ENCODE results near the gene TMEM223. TPM values are rescaled to one million over a fixed set of nuclear protein-coding genes. Genes with fewer than 3 reads are reported as not detected.

Gene TMEM223
- total and polyA plus RNA-seq, 9 of the 15 experiments (the other 6 are each of a cell fraction or from before 2014, with no cell fraction given): 5.9 to 34.5 (median 19.6) TPM

DNA sequence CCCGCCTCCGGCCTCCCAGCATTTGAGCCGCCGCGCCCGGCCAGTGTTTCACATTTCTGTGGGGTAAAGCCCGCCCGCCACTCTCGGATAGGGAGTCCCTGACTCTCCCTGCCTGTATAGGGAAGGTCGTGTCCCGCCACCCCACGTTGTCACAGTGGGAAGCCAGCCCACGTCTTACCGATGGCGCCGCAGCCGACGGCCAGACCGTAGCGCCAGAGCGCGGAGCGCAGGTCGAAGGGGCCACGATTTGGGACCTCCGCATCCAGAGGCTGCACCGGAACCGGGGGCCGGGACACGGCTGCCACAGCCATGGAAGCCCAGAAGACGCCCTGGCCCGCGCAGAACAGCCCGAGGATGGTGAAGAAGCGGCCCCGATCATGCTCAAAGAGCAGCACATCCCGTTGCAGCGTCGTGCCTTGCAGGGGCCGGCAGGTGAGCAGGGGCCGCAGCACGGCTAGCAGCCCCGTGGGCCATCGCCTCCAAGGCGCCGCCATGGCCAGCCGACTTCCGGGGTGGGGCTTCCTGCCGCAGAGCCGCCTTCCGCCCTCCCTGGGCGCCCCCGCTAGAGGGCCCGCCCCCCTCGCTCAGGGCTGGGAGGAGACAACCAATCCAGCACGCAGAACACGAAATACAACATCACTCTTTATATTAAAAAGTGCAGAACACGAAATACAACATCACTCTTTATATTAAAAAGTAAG is at the start of gene TMEM223 (continued):
- peak; percentile 83 for TF ChIP-seq ZFX (CRISPR knock-in tag; IDR thresholded peaks at IDR 0.05)
- 0 out of 2 replicates have a peak, but pooled peaks have one; percentile 31 for TF ChIP-seq THRAP3 (IDR thresholded peaks at IDR 0.05; ENCODE audit: borderline replicate concordance)
- TF ChIP-seq, protein P1, sequence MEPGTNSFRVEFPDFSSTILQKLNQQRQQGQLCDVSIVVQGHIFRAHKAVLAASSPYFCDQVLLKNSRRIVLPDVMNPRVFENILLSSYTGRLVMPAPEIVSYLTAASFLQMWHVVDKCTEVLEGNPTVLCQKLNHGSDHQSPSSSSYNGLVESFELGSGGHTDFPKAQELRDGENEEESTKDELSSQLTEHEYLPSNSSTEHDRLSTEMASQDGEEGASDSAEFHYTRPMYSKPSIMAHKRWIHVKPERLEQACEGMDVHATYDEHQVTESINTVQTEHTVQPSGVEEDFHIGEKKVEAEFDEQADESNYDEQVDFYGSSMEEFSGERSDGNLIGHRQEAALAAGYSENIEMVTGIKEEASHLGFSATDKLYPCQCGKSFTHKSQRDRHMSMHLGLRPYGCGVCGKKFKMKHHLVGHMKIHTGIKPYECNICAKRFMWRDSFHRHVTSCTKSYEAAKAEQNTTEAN (CRISPR knock-in tag; IDR thresholded peaks at IDR 0.05): no peak
- TF ChIP-seq SRF (CRISPR knock-in tag; IDR thresholded peaks at IDR 0.05): peak in 1 of 2 experiments; percentile 61; a peak in 1 of 4 replicates
- TF ChIP-seq, protein P2, sequence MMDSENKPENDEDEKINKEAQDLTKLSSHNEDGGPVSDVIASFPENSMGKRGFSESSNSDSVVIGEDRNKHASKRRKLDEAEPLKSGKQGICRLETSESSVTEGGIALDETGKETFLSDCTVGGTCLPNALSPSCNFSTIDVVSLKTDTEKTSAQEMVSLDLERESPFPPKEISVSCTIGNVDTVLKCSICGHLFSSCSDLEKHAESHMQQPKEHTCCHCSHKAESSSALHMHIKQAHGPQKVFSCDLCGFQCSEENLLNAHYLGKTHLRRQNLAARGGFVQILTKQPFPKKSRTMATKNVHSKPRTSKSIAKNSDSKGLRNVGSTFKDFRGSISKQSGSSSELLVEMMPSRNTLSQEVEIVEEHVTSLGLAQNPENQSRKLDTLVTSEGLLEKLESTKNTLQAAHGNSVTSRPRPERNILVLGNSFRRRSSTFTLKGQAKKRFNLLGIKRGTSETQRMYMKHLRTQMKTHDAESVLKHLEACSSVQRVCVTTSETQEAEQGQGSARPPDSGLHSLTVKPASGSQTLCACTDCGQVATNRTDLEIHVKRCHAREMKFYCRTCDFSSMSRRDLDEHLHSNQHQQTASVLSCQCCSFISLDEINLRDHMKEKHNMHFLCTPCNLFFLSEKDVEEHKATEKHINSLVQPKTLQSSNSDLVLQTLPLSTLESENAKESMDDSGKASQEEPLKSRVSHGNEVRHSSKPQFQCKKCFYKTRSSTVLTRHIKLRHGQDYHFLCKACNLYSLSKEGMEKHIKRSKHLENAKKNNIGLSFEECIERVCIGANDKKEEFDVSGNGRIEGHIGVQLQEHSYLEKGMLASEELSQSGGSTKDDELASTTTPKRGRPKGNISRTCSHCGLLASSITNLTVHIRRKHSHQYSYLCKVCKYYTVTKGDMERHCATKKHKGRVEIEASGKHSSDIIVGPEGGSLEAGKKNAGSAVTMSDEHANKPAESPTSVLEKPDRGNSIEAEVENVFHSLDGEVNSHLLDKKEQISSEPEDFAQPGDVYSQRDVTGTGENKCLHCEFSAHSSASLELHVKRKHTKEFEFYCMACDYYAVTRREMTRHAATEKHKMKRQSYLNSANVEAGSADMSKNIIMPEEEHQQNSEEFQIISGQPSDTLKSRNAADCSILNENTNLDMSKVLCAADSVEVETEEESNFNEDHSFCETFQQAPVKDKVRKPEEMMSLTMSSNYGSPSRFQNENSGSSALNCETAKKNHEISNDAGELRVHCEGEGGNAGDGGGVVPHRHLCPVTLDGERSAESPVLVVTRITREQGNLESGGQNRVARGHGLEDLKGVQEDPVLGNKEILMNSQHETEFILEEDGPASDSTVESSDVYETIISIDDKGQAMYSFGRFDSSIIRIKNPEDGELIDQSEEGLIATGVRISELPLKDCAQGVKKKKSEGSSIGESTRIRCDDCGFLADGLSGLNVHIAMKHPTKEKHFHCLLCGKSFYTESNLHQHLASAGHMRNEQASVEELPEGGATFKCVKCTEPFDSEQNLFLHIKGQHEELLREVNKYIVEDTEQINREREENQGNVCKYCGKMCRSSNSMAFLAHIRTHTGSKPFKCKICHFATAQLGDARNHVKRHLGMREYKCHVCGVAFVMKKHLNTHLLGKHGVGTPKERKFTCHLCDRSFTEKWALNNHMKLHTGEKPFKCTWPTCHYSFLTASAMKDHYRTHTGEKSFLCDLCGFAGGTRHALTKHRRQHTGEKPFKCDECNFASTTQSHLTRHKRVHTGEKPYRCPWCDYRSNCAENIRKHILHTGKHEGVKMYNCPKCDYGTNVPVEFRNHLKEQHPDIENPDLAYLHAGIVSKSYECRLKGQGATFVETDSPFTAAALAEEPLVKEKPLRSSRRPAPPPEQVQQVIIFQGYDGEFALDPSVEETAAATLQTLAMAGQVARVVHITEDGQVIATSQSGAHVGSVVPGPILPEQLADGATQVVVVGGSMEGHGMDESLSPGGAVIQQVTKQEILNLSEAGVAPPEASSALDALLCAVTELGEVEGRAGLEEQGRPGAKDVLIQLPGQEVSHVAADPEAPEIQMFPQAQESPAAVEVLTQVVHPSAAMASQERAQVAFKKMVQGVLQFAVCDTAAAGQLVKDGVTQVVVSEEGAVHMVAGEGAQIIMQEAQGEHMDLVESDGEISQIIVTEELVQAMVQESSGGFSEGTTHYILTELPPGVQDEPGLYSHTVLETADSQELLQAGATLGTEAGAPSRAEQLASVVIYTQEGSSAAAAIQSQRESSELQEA (IDR thresholded peaks at IDR 0.05; ENCODE audit: low read depth): no peak
- no peak for TF ChIP-seq PCBP1 (IDR thresholded peaks at IDR 0.05; ENCODE audit: low read depth, low read length, poor library complexity, severe bottlenecking)
- TF ChIP-seq, protein P3, sequence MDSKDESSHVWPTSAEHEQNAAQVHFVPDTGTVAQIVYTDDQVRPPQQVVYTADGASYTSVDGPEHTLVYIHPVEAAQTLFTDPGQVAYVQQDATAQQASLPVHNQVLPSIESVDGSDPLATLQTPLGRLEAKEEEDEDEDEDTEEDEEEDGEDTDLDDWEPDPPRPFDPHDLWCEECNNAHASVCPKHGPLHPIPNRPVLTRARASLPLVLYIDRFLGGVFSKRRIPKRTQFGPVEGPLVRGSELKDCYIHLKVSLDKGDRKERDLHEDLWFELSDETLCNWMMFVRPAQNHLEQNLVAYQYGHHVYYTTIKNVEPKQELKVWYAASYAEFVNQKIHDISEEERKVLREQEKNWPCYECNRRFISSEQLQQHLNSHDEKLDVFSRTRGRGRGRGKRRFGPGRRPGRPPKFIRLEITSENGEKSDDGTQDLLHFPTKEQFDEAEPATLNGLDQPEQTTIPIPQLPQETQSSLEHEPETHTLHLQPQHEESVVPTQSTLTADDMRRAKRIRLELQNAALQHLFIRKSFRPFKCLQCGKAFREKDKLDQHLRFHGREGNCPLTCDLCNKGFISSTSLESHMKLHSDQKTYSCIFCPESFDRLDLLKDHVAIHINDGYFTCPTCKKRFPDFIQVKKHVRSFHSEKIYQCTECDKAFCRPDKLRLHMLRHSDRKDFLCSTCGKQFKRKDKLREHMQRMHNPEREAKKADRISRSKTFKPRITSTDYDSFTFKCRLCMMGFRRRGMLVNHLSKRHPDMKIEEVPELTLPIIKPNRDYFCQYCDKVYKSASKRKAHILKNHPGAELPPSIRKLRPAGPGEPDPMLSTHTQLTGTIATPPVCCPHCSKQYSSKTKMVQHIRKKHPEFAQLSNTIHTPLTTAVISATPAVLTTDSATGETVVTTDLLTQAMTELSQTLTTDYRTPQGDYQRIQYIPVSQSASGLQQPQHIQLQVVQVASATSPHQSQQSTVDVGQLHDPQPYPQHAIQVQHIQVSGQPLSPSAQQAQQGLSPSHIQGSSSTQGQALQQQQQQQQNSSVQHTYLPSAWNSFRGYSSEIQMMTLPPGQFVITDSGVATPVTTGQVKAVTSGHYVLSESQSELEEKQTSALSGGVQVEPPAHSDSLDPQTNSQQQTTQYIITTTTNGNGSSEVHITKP (IDR thresholded peaks at IDR 0.05; ENCODE audit: partially characterized antibody): no peak
- no peak; the same call in 1 of the 2 replicates for TF ChIP-seq NCOA1 (IDR thresholded peaks at IDR 0.05; ENCODE audit: low read depth)
- no peak for TF ChIP-seq ZNF76 (CRISPR knock-in tag; IDR thresholded peaks at IDR 0.05; ENCODE audit: borderline replicate concordance)
- TF ChIP-seq, protein P4, sequence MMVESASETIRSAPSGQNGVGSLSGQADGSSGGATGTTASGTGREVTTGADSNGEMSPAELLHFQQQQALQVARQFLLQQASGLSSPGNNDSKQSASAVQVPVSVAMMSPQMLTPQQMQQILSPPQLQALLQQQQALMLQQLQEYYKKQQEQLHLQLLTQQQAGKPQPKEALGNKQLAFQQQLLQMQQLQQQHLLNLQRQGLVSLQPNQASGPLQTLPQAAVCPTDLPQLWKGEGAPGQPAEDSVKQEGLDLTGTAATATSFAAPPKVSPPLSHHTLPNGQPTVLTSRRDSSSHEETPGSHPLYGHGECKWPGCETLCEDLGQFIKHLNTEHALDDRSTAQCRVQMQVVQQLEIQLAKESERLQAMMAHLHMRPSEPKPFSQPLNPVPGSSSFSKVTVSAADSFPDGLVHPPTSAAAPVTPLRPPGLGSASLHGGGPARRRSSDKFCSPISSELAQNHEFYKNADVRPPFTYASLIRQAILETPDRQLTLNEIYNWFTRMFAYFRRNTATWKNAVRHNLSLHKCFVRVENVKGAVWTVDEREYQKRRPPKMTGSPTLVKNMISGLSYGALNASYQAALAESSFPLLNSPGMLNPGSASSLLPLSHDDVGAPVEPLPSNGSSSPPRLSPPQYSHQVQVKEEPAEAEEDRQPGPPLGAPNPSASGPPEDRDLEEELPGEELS (CRISPR knock-in tag; IDR thresholded peaks at IDR 0.05; ENCODE audit: borderline replicate concordance): no peak; the same call in 1 of the 2 replicates
- TF ChIP-seq EP300 (IDR thresholded peaks at IDR 0.05; ENCODE audit: low read length): no peak; the same call in 1 of the 2 replicates

Measured in K562 (cell line).